ENCODE results near the gene G3BP2. TPM values are rescaled to one million over a fixed set of nuclear protein-coding genes. Genes with fewer than 3 reads are reported as not detected.

Gene G3BP2
- total and polyA plus RNA-seq, 2 donors (not counting 1 experiment from before 2014, with no cell fraction given) = 33.0 to 154 TPM

DNA sequence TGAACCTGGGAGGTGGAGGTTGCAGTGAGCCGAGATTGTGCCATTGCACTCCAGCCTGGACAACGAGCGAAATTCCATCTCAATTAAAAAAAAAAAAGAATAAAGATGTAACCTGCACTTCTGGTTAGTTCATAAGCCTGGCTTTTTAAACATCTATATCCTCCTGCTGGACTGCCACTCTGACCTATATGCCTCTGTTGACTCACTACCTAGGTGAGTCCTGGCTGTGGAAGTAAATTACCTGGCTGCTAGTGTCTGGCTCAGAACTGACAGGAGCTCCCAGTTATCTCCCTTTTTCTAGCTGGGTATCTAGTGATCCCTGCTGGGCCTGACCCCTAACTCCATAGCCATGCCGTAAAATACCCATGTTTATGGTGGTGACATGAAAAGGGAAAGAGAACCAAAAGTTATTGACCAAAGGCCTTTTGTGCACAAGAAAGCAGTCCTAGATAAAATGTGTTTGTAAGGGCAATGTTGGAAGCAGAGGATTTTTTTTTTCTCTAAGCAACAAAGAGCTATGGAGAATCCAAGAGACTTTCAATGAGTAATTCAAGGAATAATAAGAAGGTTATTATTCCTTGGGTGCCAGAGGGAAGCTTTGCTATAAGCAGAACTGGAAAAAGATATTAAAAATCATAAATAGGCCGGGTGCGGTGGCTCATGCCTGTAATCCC, 10.4 kb upstream of the G3BP2 start:
- H3K27ac Mint-ChIP-seq = no peak overlapping the region
- TF ChIP-seq, protein P1, sequence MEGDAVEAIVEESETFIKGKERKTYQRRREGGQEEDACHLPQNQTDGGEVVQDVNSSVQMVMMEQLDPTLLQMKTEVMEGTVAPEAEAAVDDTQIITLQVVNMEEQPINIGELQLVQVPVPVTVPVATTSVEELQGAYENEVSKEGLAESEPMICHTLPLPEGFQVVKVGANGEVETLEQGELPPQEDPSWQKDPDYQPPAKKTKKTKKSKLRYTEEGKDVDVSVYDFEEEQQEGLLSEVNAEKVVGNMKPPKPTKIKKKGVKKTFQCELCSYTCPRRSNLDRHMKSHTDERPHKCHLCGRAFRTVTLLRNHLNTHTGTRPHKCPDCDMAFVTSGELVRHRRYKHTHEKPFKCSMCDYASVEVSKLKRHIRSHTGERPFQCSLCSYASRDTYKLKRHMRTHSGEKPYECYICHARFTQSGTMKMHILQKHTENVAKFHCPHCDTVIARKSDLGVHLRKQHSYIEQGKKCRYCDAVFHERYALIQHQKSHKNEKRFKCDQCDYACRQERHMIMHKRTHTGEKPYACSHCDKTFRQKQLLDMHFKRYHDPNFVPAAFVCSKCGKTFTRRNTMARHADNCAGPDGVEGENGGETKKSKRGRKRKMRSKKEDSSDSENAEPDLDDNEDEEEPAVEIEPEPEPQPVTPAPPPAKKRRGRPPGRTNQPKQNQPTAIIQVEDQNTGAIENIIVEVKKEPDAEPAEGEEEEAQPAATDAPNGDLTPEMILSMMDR (IDR thresholded peaks at IDR 0.05) = no peak
- no peak for TF ChIP-seq EZH2 (IDR thresholded peaks at IDR 0.05; ENCODE audit: borderline replicate concordance, insufficient read depth, low read depth, low read length, poor library complexity, severe bottlenecking)
- H3K79me2 ChIP-seq (ENCODE audit: control insufficient read depth, insufficient read depth, low read length) = peaks cover 4% of the 10 kb centered on the region
- H3K27ac ChIP-seq (ENCODE audit: low read length in 2 of 2) = no peak overlapping the region
- ChIA-PET POLR2A (interaction anchor here (0.8 kb wide), 1 partner anchor 20 kb away, joined by 3 read pairs; no protein-coding TSS in a partner anchor), CTCF (no interaction called here)
- H3K9me3 ChIP-seq (ENCODE audit: control extremely low read depth in 1 of 3, control insufficient read depth in 2 of 3, insufficient read depth in 1 of 3, low read length in 2 of 3) = peaks cover 0 to 3% (median 0%) of the 10 kb centered on the region in 3 donors
- WGBS (ENCODE audit: insufficient coverage) = 100% methylated on average over 2 of the region's 6 CpGs
- H3K4me1 Mint-ChIP-seq = peaks cover 6% of the 10 kb centered on the region
- H3K4me1 ChIP-seq (ENCODE audit: control insufficient read depth in 2 of 2, insufficient read depth in 2 of 2, low read length in 2 of 2) = peaks cover 0 to 4% of the 10 kb centered on the region in 2 donors
- H3K4me3 Mint-ChIP-seq = no peak overlapping the region
- no peaks in the 10 kb centered on the region for H3K9me3 Mint-ChIP-seq (ENCODE audit: insufficient read depth)
- no peak overlapping the region for H3K4me2 ChIP-seq (replicated peaks; ENCODE audit: low read depth, low read length, poor library complexity, severe bottlenecking)
- H3K27me3 Mint-ChIP-seq = no peaks in the 10 kb centered on the region
- H3K9ac ChIP-seq (ENCODE audit: low read length) = no peak overlapping the region
- no peak overlapping the region for H3K4me3 ChIP-seq (ENCODE audit: control extremely low read depth in 1 of 5, extremely low read depth in 1 of 5, insufficient read depth in 1 of 5, low read depth in 2 of 5, low read length in 4 of 5)
- ATAC-seq (ENCODE audit: low read depth) (no peak), DNase-seq (no peak)
- no peaks in the 10 kb centered on the region for H4K20me1 ChIP-seq (ENCODE audit: control insufficient read depth, insufficient read depth, low read length, poor library complexity, severe bottlenecking)
- intact Hi-C loops (cut with micrococcal nuclease) = no loop called here
- H2AFZ ChIP-seq (ENCODE audit: insufficient read depth, low read depth, low read length, poor library complexity, severe bottlenecking) = no peak overlapping the region
- no peaks in the 10 kb centered on the region for H3K36me3 ChIP-seq (replicated peaks in 1 of 2; ENCODE audit: control extremely low read depth in 1 of 2, control insufficient read depth in 1 of 2, extremely low read depth in 1 of 2, insufficient read depth in 2 of 2, low read length in 1 of 2)
- H3K27me3 ChIP-seq (replicated peaks in 1 of 4; ENCODE audit: control extremely low read depth in 1 of 4, control insufficient read depth in 3 of 4, insufficient read depth in 4 of 4, low read length in 3 of 4) = no peaks in the 10 kb centered on the region

DNA sequence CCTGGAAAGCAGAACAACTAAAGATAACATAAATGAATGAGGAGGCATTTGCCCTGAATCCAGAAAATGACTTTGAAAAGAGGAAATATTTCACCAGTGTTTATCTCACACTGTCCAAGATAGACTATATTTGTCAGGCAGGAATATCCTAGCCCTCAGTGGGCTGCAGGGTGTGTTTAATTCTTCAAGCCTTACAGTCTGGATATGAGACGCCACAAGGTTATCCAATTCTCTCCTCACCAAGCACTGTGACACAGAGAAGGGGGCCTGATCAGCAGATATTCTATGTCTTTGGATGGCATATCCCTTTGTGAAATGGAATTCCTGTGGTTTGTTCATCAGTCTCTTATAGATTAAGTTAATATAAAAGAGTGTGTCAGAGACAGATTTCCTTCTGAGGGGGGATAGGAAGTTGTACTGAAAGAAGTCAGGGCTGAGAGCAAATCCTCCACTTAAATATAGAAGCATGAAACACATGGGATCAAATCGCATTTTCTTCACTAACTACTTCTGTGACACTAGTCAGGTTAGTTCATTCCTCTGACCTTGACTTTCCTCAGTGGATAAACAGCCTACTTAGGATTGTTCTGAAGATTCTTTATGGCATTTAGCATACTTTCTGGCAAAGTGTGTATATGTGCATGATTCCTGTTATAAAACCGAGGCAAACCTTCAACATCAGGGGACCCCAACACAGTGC, 6.8 kb upstream of the G3BP2 start:
- Histone ChIP-seq H3K9me3 (ENCODE audit: control extremely low read depth in 1 of 3, control insufficient read depth in 2 of 3, insufficient read depth in 1 of 3, low read length in 2 of 3) (no peaks in the 10 kb centered on the region), H3K79me2 (ENCODE audit: control insufficient read depth, insufficient read depth, low read length) (peaks cover 8% of the 10 kb centered on the region), H3K4me2 (replicated peaks; ENCODE audit: low read depth, low read length, poor library complexity, severe bottlenecking) (no peak overlapping the region), H3K27me3 (replicated peaks in 1 of 4; ENCODE audit: control extremely low read depth in 1 of 4, control insufficient read depth in 3 of 4, insufficient read depth in 4 of 4, low read length in 3 of 4) (no peaks in the 10 kb centered on the region), H4K20me1 (ENCODE audit: control insufficient read depth, insufficient read depth, low read length, poor library complexity, severe bottlenecking) (no peaks in the 10 kb centered on the region), H3K4me3 (ENCODE audit: control extremely low read depth in 1 of 5, extremely low read depth in 1 of 5, insufficient read depth in 1 of 5, low read depth in 2 of 5, low read length in 4 of 5) (no peak overlapping the region), H3K36me3 (replicated peaks in 1 of 2; ENCODE audit: control extremely low read depth in 1 of 2, control insufficient read depth in 1 of 2, extremely low read depth in 1 of 2, insufficient read depth in 2 of 2, low read length in 1 of 2) (no peaks in the 10 kb centered on the region), H3K9ac (ENCODE audit: low read length) (no peak overlapping the region), H2AFZ (ENCODE audit: insufficient read depth, low read depth, low read length, poor library complexity, severe bottlenecking) (no peak overlapping the region), H3K4me1 (ENCODE audit: control insufficient read depth in 2 of 2, insufficient read depth in 2 of 2, low read length in 2 of 2) (peaks cover 0 to 4% of the 10 kb centered on the region in 2 donors), H3K27ac (ENCODE audit: low read length in 2 of 2) (no peak overlapping the region)
- WGBS (ENCODE audit: insufficient coverage) = no CpG with 5 or more reads among the region's 3 CpGs
- TF ChIP-seq EZH2 (IDR thresholded peaks at IDR 0.05; ENCODE audit: borderline replicate concordance, insufficient read depth, low read depth, low read length, poor library complexity, severe bottlenecking) = no peak
- TF ChIP-seq, protein P1 (IDR thresholded peaks at IDR 0.05) = no peak
- Mint-ChIP-seq H3K4me1 (peaks cover 6% of the 10 kb centered on the region), H3K27me3 (no peaks in the 10 kb centered on the region), H3K4me3 (no peak overlapping the region), H3K9me3 (ENCODE audit: insufficient read depth) (no peaks in the 10 kb centered on the region), H3K27ac (no peak overlapping the region)
- CTCF ChIA-PET = no interaction called here
- POLR2A ChIA-PET = no interaction called here
- DNase-seq (no peak), ATAC-seq (ENCODE audit: low read depth) (no peak)
- intact Hi-C loops (cut with micrococcal nuclease) = no loop called here

Measured in B cell (primary cell).